DOHH2 (cell line): ENCODE results near the gene CCL19.
"Not testable (repeated sequence)": the region's sequence is repeated elsewhere in the genome, so short reads cannot be mapped to it uniquely, and the experiment has no call there.

Source experiments
- H3F3A ChIP-seq: fragments of 200-600 bp; sonication (generic), shearing (Covaris generic); 2 replicates; pipeline ENCODE4 v1.6.0; 2016; ENCODE audit warnings: antibody characterized with exemption, mild to moderate bottlenecking; ENCODE audit not compliant: control insufficient read depth, insufficient read depth
- H3K27ac ChIP-seq: fragments of 200-600 bp; sonication (generic); 2 replicates; pipeline ENCODE4 v1.5.1; 2014; ENCODE audit warnings: low read depth, mild to moderate bottlenecking, low read length, moderate library complexity
- H3K27me3 ChIP-seq: fragments of 200-600 bp; sonication (generic); 2 replicates; pipeline ENCODE4 v1.6.1; 2014; ENCODE audit warnings: mild to moderate bottlenecking, low read length, mixed read lengths; ENCODE audit not compliant: control insufficient read depth
- H3K36me3 ChIP-seq: fragments of 200-600 bp; sonication (generic); 2 replicates; pipeline ENCODE4 v1.6.1; 2014; ENCODE audit warnings: mild to moderate bottlenecking, low read length, moderate library complexity, mixed read lengths; ENCODE audit not compliant: control insufficient read depth
- H3K4me1 ChIP-seq: fragments of 200-600 bp; sonication (generic); 2 replicates; pipeline ENCODE4 v1.6.1; 2014; ENCODE audit warnings: mild to moderate bottlenecking, low read length, mixed read lengths; ENCODE audit not compliant: control insufficient read depth
- H3K4me2 ChIP-seq: fragments of 200-600 bp; sonication (generic); 2 replicates; pipeline ENCODE4 v1.6.0; 2014; ENCODE audit warnings: mild to moderate bottlenecking, low read length, moderate library complexity
- H3K4me3 ChIP-seq: fragments of 200-600 bp; sonication (generic); 2 replicates; pipeline ENCODE4 v1.5.1; 2014; ENCODE audit warnings: mild to moderate bottlenecking, low read length, mixed read lengths
- H3K79me2 ChIP-seq: fragments of 200-600 bp; sonication (generic); 2 replicates; pipeline ENCODE4 v1.6.1; 2014; ENCODE audit warnings: mild to moderate bottlenecking, low read length, mixed read lengths; ENCODE audit not compliant: control insufficient read depth
- H3K9me2 ChIP-seq: fragments of 200-600 bp; sonication (generic); replicated peaks from 2 replicates; pipeline ENCODE4 v1.6.1; 2014; ENCODE audit warnings: mild to moderate bottlenecking, low read length, mixed read lengths; ENCODE audit not compliant: control insufficient read depth
- H3K9me3 ChIP-seq: fragments of 200-600 bp; sonication (generic); 2 replicates; pipeline ENCODE4 v1.6.1; 2014; ENCODE audit warnings: antibody characterized with exemption, low read length, mixed read lengths; ENCODE audit not compliant: control insufficient read depth, insufficient read depth
- H4K20me1 ChIP-seq: fragments of 200-600 bp; sonication (generic); 2 replicates; pipeline ENCODE4 v1.6.0; 2014; ENCODE audit warnings: low read depth, mild to moderate bottlenecking, antibody characterized with exemption, low read length, moderate library complexity; ENCODE audit not compliant: control insufficient read depth, insufficient read depth
- CTCF ChIP-seq: fragments of 200-600 bp; sonication (generic); IDR thresholded peaks from one replicate; pipeline ENCODE4 v1.5.1; 2014; ENCODE audit warnings: antibody characterized with exemption, mild to moderate bottlenecking, low read depth, low read length; ENCODE audit not compliant: poor library complexity, severe bottlenecking
- EZH2phosphoT487 ChIP-seq: fragments of 200-600 bp; sonication (generic); IDR thresholded peaks from 2 replicates; pipeline ENCODE4 v1.6.1; 2017; ENCODE audit warnings: borderline replicate concordance, mild to moderate bottlenecking, antibody characterized with exemption, low read length, moderate library complexity, mixed read lengths

The CCL19 gene

DNA sequence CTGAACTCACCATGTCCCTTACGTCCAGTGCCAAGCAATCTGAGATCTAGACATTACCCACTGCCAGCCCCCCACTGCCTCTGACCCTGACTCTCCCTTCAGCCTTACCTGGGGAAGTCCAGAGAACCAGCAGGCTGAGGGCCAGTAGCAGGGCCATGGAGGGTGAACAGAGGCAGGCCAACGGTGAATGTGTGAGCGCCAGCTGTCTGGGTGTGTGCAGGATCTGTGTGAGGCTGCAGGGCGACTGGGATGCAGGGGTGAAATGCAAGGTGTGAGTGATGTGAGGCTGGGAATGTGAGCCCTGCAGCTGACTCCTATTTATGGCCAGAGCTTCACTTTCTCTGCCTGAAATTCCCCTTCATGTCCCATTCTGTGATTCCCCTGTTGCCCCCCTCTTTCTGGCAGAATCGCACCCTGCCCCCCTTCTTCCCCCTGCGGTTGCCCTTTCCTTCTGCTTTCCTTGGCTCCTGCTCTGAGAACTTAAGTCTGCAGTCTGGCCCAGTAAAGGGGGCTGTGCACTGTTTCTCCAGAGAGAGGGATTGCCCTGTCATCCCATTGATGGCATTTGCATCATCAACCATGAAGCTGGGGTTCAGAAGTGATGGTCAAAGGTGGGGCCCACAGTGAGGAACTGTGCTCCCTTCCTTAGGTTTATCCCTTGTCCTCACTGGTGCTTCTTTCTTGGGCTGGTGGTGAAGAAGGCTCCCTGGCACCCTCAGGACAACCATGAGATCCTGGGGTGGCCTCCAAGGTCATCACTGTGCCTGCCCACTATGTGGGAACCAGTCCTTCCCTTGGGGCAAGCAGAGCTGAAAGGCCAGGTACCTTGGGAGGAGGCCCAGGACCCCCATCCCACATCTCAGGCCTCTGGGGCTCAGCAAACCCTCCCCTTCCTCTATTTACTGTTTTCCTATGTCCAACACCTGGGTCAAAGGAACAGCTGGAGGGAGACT, at the start of gene CCL19:
CCL19 (minus strand) TSS at position 294 of the 953 bp plus-strand sequence; CDS start at position 157, 137 bp downstream.
- H3K27ac ChIP-seq, result no peak within 1 kb of the TSS
- no peaks in the 10 kb centered on the region for H4K20me1 ChIP-seq
- no peaks in the 10 kb centered on the region for H3F3A ChIP-seq
- no peak within 1 kb of the TSS for H3K4me3 ChIP-seq
- no peaks in the 10 kb centered on the region for H3K4me1 ChIP-seq
- peaks cover 5% of the 10 kb centered on the region; the same call in 1 of the 2 replicates for H3K27me3 ChIP-seq
- no peaks in the 10 kb centered on the region for H3K79me2 ChIP-seq
- H3K9me2 ChIP-seq, result no peaks in the 10 kb centered on the region
- H3K4me2 ChIP-seq, result no peak within 1 kb of the TSS
- no peak for TF ChIP-seq CTCF
- TF ChIP-seq EZH2phosphoT487, result no peak
- no peaks in the 10 kb centered on the region for H3K9me3 ChIP-seq
- no peaks in the 10 kb centered on the region for H3K36me3 ChIP-seq

GRCh38 chr9:34740176-34740575, 49.1 kb upstream of the CCL19 start:
- not testable (repeated sequence) for H3K9me2 ChIP-seq, H3K27ac ChIP-seq, H3K36me3 ChIP-seq, H3K4me2 ChIP-seq, H3F3A ChIP-seq, H3K79me2 ChIP-seq, H3K9me3 ChIP-seq, H4K20me1 ChIP-seq, H3K27me3 ChIP-seq, H3K4me3 ChIP-seq, H3K4me1 ChIP-seq

GRCh38 chr9:34737677-34738260, 46.7 kb upstream of the CCL19 start:
- no peak overlapping the region for H3K4me2 ChIP-seq
- H3K27me3 ChIP-seq, result peaks cover 5% of the 10 kb centered on the region; the same call in 1 of the 2 replicates
- no peaks in the 10 kb centered on the region for H3K4me1 ChIP-seq
- no peaks in the 10 kb centered on the region for H4K20me1 ChIP-seq
- no peak for TF ChIP-seq EZH2phosphoT487
- no peak for TF ChIP-seq CTCF
- H3K9me2 ChIP-seq, result no peaks in the 10 kb centered on the region
- H3K36me3 ChIP-seq, result no peaks in the 10 kb centered on the region
- H3K4me3 ChIP-seq, result no peak overlapping the region
- no peak overlapping the region for H3K27ac ChIP-seq
- H3K79me2 ChIP-seq, result no peaks in the 10 kb centered on the region
- no peaks in the 10 kb centered on the region for H3K9me3 ChIP-seq
- H3F3A ChIP-seq, result no peaks in the 10 kb centered on the region

DNA sequence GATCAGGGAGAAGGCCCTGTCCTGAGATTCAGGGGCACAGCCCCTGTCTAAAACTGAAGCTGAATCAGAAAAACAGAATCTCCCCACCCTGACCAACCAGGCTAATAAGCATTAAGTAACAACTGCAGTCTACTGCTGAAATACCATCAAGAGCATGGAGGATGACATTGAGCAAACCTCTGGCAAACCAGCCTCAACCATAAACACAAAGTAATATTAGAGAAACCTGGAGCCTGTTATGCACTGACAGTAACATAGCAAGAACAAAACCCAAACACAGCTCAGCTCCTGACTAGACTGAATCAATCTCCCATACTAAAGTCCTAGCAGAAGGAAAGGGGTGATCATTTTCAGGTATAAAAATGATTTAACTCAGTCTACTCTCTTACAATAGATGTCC, 43.6 kb upstream of the CCL19 start:
- TF ChIP-seq EZH2phosphoT487 (no peak), CTCF (no peak)
- H4K20me1 ChIP-seq, result no peaks in the 10 kb centered on the region
- H3K4me3 ChIP-seq, result no peak overlapping the region
- no peaks in the 10 kb centered on the region for H3K9me3 ChIP-seq
- H3K4me2 ChIP-seq, result no peak overlapping the region
- H3F3A ChIP-seq, result no peaks in the 10 kb centered on the region
- no peaks in the 10 kb centered on the region for H3K79me2 ChIP-seq
- H3K36me3 ChIP-seq, result no peaks in the 10 kb centered on the region
- H3K9me2 ChIP-seq, result no peaks in the 10 kb centered on the region
- no peak overlapping the region for H3K27ac ChIP-seq
- no peaks in the 10 kb centered on the region for H3K4me1 ChIP-seq
- H3K27me3 ChIP-seq, result peaks cover 8% of the 10 kb centered on the region
